GM12872 (cell line): Measurements from ENCODE around the gene ULK1.

ENCODE experiments used
- CTCF ChIP-seq: IDR thresholded peaks from 3 replicates; pipeline ENCODE4 v1.5.1; 2011; ENCODE audit warnings: low read depth, mild to moderate bottlenecking, low read length, moderate library complexity; ENCODE audit not compliant: insufficient read depth

The ULK1 gene

GRCh38 chr12:131900397-131900796 lies 6.0 kb downstream of the ULK1 start:
- TF ChIP-seq CTCF: no peak

- TF ChIP-seq CTCF: no peak
Observed at GRCh38 chr12:131901431-131902331, 7.3 kb downstream of the ULK1 start.

DNA sequence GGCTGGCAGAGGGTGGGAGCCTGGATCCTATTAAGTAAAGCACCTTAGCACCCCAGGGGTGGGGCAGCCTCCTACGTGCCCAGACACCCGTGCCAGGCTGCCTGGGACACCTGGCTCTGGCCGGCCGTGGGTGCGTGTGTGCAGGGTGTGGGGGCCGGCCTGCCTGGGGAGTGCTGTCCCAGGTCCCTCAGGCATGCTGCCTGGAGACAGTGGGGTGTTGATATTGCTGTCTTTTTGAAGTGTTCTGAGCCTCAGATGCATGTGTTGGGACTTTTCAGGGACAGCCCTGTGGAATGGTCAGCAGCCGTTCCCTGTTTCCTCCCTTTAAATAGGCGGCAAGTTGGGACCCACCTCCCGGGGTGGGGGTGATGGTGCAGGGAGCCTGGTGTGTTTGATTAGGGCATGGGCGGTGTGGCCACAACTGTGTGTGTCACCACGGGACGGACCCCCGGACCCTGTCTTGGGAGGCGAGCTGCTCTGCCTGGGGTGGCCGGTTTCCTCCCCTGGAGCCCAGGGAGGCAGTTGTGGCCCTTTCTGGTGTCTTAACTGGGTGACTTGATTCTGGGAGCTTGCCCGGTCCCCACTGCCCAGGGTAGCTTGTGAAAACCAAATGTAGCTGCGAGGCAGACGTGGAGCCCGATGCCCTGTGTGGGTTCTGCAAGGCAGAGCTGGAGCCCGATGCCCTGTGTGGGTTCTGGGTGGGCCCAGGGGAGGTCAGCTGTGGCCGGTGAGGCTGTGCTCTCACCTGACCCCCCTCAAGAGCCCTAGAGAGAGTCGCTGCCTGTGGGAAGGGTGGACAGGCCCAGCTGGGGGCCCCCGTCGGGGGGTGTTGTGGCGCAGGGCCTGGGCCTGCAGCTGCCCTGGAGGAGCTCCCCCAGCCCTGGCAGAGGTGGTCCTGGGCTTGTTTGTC lies 8.2 kb downstream of the ULK1 start:
- TF ChIP-seq CTCF: no peak

- no peak for TF ChIP-seq CTCF
Observed at GRCh38 chr12:131903270-131904255, 9.1 kb downstream of the ULK1 start.

- no peak for TF ChIP-seq CTCF
Observed at GRCh38 chr12:131904346-131904745, 9.9 kb downstream of the ULK1 start.

DNA sequence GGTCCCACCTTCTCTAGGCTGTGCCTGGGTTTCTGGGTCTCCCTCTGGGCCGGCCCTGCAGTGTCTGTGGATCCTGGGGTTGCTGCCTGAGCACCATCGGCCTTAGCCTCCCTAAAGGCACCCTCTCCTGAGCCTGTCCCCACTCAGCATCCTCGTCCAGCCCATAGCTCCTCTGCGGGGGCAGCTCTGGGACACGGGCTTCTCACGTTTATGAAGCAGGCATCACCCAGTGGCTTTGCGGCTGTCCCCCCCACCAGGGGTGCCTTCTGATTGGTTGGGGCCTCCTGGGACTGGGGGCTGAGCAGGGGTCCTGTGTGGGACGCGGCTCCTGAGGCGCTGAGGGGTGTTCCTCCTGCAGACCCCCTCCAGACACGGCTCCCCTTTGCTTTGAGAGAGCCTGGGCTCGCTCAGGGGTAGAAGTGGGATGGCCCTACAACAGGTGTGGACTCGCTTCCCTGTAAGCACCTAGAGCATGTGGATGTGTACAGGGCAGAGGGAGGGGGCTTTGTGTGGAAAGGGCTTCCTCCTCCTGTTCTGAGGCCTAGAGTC lies 10.7 kb downstream of the ULK1 start:
- no peak for TF ChIP-seq CTCF
